ENCODE measurements around the gene ANXA3. TPM values are rescaled to one million over a fixed set of nuclear protein-coding genes. Genes with fewer than 3 reads are reported as not detected.

Gene ANXA3
- total and polyA plus RNA-seq, 2 experiments from 2014 or later, result 194 to 198 TPM

DNA sequence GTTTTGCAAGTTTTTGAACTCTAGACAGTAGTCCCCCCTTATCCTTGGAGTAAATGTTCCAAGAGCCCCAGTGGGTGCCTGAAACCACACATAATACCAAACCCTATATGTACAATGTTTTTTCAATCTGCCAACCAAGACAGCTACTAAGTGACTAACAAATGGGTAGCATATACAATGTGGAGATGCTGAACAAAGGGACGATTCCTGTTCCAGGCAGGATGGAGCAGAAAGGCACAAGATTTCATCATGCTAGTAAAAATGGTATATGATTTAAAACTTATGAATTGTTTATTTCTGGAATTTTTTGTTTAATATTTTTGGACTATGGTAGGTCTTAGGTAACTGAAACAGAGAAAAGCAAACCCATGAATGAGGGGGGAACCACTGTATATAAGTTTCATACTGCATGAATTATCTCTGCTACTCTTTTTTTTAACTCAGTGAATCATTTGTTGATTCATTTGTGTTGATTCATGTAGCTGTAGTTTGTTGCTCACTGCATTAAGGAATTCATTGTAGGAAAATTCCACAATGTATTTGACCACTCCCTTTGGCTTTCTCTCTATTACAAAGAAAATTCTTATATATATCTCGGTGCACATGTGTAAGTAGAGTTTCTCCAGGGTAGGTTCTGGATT lies 21.9 kb upstream of the ANXA3 start:
- H3K27ac ChIP-seq, result no peak overlapping the region
- no peaks in the 10 kb centered on the region for H4K20me1 ChIP-seq (ENCODE audit: insufficient read depth, poor library complexity, severe bottlenecking)
- no peaks in the 10 kb centered on the region for H3K9me3 ChIP-seq (ENCODE audit: low read depth)
- H3K4me2 ChIP-seq, result no peak overlapping the region
- H3K4me3 ChIP-seq, result no peak overlapping the region
- H3K79me2 ChIP-seq, result no peaks in the 10 kb centered on the region
- no peak overlapping the region for H2AFZ ChIP-seq
- no peak for DNase-seq (ENCODE audit: low spot score)
- 96% methylated on average over 2 of the region's 2 CpGs for WGBS (ENCODE audit: low lambda C conversion rate, missing lambda C conversion rate)
- no peaks in the 10 kb centered on the region for H3K36me3 ChIP-seq (replicated peaks; ENCODE audit: insufficient read depth, low read depth)
- H3K9me2 ChIP-seq (replicated peaks; ENCODE audit: insufficient read depth), result no peaks in the 10 kb centered on the region
- no peaks in the 10 kb centered on the region for H3K27me3 ChIP-seq
- TF ChIP-seq EZH2 (IDR thresholded peaks at IDR 0.05; ENCODE audit: borderline replicate concordance), result no peak
- no peak for TF ChIP-seq EZH2phosphoT487 (IDR thresholded peaks at IDR 0.05; ENCODE audit: low read depth, severe bottlenecking, unreplicated experiment)
- no peaks in the 10 kb centered on the region for H3K4me1 ChIP-seq (ENCODE audit: insufficient read depth)

DNA sequence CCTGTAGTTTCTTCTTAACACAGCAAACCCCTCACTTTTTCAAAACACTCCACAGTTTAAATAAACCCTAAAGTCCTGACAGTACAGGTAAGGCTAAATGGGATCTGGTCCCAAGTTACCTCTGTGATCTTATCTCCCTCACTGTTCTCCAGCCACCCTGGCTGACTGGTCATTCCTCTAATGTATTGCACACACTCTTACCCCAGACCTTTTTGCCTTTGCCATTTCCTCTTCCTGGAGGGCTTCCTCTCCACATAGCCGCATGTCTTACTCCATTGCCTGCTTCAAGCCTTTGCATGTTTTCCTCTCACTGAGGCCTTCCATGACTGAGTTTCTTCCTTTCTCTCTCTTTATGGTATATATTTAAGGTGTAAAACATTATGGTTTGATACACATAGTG lies 19.5 kb upstream of the ANXA3 start:
- H3K4me2 ChIP-seq, result no peak overlapping the region
- no peak overlapping the region for H2AFZ ChIP-seq
- no peak overlapping the region for H3K4me3 ChIP-seq
- no peaks in the 10 kb centered on the region for H3K79me2 ChIP-seq
- H3K36me3 ChIP-seq (replicated peaks; ENCODE audit: insufficient read depth, low read depth), result no peaks in the 10 kb centered on the region
- no peaks in the 10 kb centered on the region for H3K9me2 ChIP-seq (replicated peaks; ENCODE audit: insufficient read depth)
- no peak overlapping the region for H3K27ac ChIP-seq
- no peak for DNase-seq (ENCODE audit: low spot score)
- H4K20me1 ChIP-seq (ENCODE audit: insufficient read depth, poor library complexity, severe bottlenecking), result no peaks in the 10 kb centered on the region
- H3K27me3 ChIP-seq, result no peaks in the 10 kb centered on the region
- WGBS (ENCODE audit: low lambda C conversion rate, missing lambda C conversion rate), result 90% methylated on average over 1 of the region's 1 CpG
- H3K4me1 ChIP-seq (ENCODE audit: insufficient read depth), result no peaks in the 10 kb centered on the region
- TF ChIP-seq, protein P1, sequence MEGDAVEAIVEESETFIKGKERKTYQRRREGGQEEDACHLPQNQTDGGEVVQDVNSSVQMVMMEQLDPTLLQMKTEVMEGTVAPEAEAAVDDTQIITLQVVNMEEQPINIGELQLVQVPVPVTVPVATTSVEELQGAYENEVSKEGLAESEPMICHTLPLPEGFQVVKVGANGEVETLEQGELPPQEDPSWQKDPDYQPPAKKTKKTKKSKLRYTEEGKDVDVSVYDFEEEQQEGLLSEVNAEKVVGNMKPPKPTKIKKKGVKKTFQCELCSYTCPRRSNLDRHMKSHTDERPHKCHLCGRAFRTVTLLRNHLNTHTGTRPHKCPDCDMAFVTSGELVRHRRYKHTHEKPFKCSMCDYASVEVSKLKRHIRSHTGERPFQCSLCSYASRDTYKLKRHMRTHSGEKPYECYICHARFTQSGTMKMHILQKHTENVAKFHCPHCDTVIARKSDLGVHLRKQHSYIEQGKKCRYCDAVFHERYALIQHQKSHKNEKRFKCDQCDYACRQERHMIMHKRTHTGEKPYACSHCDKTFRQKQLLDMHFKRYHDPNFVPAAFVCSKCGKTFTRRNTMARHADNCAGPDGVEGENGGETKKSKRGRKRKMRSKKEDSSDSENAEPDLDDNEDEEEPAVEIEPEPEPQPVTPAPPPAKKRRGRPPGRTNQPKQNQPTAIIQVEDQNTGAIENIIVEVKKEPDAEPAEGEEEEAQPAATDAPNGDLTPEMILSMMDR (IDR thresholded peaks at IDR 0.05; ENCODE audit: poor library complexity), result no peak
- no peak for TF ChIP-seq EZH2 (IDR thresholded peaks at IDR 0.05; ENCODE audit: borderline replicate concordance)
- no peak for TF ChIP-seq EZH2phosphoT487 (IDR thresholded peaks at IDR 0.05; ENCODE audit: low read depth, severe bottlenecking, unreplicated experiment)
- no peaks in the 10 kb centered on the region for H3K9me3 ChIP-seq (ENCODE audit: low read depth)

DNA sequence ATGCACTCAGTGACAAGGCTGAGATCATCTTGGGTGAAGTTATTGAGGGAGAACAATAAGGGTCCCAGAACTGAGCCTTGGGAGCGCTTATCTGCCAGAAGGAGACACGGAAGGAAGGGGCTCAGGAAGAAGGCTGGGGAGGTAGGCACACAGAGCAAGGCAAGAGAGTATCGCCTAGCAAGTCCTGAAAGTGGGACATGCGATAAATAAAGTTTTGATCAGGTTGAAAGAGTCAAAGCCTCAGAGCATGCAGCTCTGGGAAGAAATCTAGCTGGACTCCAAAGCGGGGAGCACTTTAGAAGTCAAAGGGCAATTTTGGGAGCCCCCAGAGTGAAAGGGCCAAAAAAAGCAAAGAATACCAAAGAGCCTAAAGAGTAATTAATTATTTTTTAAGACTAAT lies 17.7 kb upstream of the ANXA3 start:
- Histone ChIP-seq H3K4me3 (no peak overlapping the region), H3K27me3 (no peaks in the 10 kb centered on the region), H3K4me2 (no peak overlapping the region), H3K9me2 (replicated peaks; ENCODE audit: insufficient read depth) (no peaks in the 10 kb centered on the region), H3K27ac (peak overlapping the region; percentile 6), H3K36me3 (replicated peaks; ENCODE audit: insufficient read depth, low read depth) (no peaks in the 10 kb centered on the region), H3K79me2 (no peaks in the 10 kb centered on the region), H3K9me3 (ENCODE audit: low read depth) (no peaks in the 10 kb centered on the region), H2AFZ (no peak overlapping the region), H3K4me1 (ENCODE audit: insufficient read depth) (no peaks in the 10 kb centered on the region), H4K20me1 (ENCODE audit: insufficient read depth, poor library complexity, severe bottlenecking) (no peaks in the 10 kb centered on the region)
- DNase-seq (ENCODE audit: low spot score), result no peak
- TF ChIP-seq EZH2phosphoT487 (IDR thresholded peaks at IDR 0.05; ENCODE audit: low read depth, severe bottlenecking, unreplicated experiment) (no peak), EZH2 (IDR thresholded peaks at IDR 0.05; ENCODE audit: borderline replicate concordance) (no peak)
- TF ChIP-seq, protein P1 (IDR thresholded peaks at IDR 0.05; ENCODE audit: poor library complexity), result no peak
- 85% methylated on average over 5 of the region's 5 CpGs for WGBS (ENCODE audit: low lambda C conversion rate, missing lambda C conversion rate)

DNA sequence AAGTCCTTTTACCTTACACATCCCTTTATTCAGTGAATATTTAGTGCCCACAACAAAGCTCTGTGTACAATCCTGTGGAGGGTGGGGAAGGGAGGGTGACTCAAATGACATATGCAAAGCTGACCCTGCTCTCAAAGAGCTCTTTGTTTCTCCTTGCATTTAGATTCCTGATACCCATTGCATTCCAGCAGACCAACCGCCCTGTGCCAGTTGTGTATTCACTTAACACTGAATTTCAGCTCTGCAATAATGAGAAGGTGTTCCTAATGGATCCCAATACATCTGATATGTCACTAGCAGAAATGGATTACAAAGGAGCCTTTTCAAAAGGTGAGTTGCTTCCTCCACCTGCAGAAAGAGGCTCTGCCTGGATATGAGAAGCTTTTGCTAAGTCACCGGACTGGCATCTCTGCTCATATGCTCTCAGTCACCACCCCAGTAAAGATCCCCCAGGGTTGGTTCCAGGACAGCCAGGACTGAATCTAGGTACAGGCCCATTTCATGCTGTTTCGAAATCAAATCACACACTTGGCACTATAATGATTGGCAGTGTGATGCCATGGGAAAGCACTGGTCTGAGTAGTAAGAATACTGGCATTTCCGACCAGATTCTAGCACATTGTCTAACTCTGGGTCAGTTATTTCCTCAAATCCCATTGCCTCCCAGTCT lies 17.1 kb upstream of the ANXA3 start:
- DNase-seq (ENCODE audit: low spot score), result no peak
- no peak overlapping the region for H3K4me2 ChIP-seq

More for the DNA sequence above, 17.1 kb upstream of the ANXA3 start:
- TF ChIP-seq, protein P1 (IDR thresholded peaks at IDR 0.05; ENCODE audit: poor library complexity), result no peak
- TF ChIP-seq EZH2 (IDR thresholded peaks at IDR 0.05; ENCODE audit: borderline replicate concordance) (no peak), EZH2phosphoT487 (IDR thresholded peaks at IDR 0.05; ENCODE audit: low read depth, severe bottlenecking, unreplicated experiment) (no peak)
- 91% methylated on average over 4 of the region's 4 CpGs for WGBS (ENCODE audit: low lambda C conversion rate, missing lambda C conversion rate)
- Histone ChIP-seq H3K4me1 (ENCODE audit: insufficient read depth) (no peaks in the 10 kb centered on the region), H2AFZ (no peak overlapping the region), H3K9me3 (ENCODE audit: low read depth) (no peaks in the 10 kb centered on the region), H3K79me2 (no peaks in the 10 kb centered on the region), H3K36me3 (replicated peaks; ENCODE audit: insufficient read depth, low read depth) (no peaks in the 10 kb centered on the region), H3K27me3 (no peaks in the 10 kb centered on the region), H3K4me3 (no peak overlapping the region), H3K27ac (no peak overlapping the region), H4K20me1 (ENCODE audit: insufficient read depth, poor library complexity, severe bottlenecking) (no peaks in the 10 kb centered on the region), H3K9me2 (replicated peaks; ENCODE audit: insufficient read depth) (no peaks in the 10 kb centered on the region)

Data from hepatocyte (in vitro differentiated cells).